Skeletal muscle satellite cell (primary cell): Measurements from ENCODE around the gene NEMF.
"Not testable (repeated sequence)": the region's sequence is repeated elsewhere in the genome, so short reads cannot be mapped to it uniquely, and the experiment has no call there.

Experiments
- H3K27me3 ChIP-seq: 2 replicates; pipeline ENCODE4 v1.7.0; 2013; ENCODE audit warnings: low read length; ENCODE audit not compliant: control insufficient read depth, insufficient read depth
- H3K36me3 ChIP-seq: 2 replicates; pipeline ENCODE4 v1.7.0; 2013; ENCODE audit warnings: mild to moderate bottlenecking, control low read depth, low read length; ENCODE audit not compliant: insufficient read depth
- H3K4me1 ChIP-seq: 2 replicates; pipeline ENCODE4 v1.7.0; 2013; ENCODE audit warnings: low read length; ENCODE audit not compliant: control insufficient read depth, insufficient read depth
- H3K4me2 ChIP-seq: 2 replicates; pipeline ENCODE4 v1.7.0; 2013; ENCODE audit warnings: mild to moderate bottlenecking, low read length
- H3K4me3 ChIP-seq: 2 replicates; pipeline ENCODE4 v1.7.0; 2013; ENCODE audit warnings: low read length
- H3K9ac ChIP-seq: 2 replicates; pipeline ENCODE4 v1.7.0; 2013; ENCODE audit warnings: mild to moderate bottlenecking, low read depth, low read length, moderate library complexity
- H3K9me3 ChIP-seq: replicated peaks from 2 replicates; pipeline ENCODE4 v1.7.0; 2013; ENCODE audit warnings: mild to moderate bottlenecking, control low read depth, low read length

Gene NEMF

GRCh38 chr14:49858383-49858782 is 5.8 kb upstream of the NEMF start:
- Histone ChIP-seq H3K4me2 (no peak overlapping the region), H3K4me1 (peaks cover 6% of the 10 kb centered on the region), H3K27me3 (no peaks in the 10 kb centered on the region), H3K36me3 (no peaks in the 10 kb centered on the region), H3K9ac (no peak overlapping the region), H3K4me3 (no peak overlapping the region), H3K9me3 (no peaks in the 10 kb centered on the region)

- H3K4me2 ChIP-seq, result no peak overlapping the region
- no peak overlapping the region for H3K4me3 ChIP-seq
- H3K27me3 ChIP-seq, result no peaks in the 10 kb centered on the region
- H3K4me1 ChIP-seq, result peaks cover 6% of the 10 kb centered on the region
- no peaks in the 10 kb centered on the region for H3K36me3 ChIP-seq
- H3K9ac ChIP-seq, result no peak overlapping the region
- H3K9me3 ChIP-seq, result no peaks in the 10 kb centered on the region
Measured at GRCh38 chr14:49857427-49858003, 4.9 kb upstream of the NEMF start.

GRCh38 chr14:49853572-49854375 is 1.2 kb upstream of the NEMF start:
- Histone ChIP-seq H3K9me3 (no peaks in the 10 kb centered on the region), H3K4me2 (peak overlapping the region; percentile 70), H3K4me3 (peak overlapping the region; percentile 46), H3K4me1 (peaks cover 10% of the 10 kb centered on the region), H3K27me3 (no peaks in the 10 kb centered on the region), H3K9ac (no peak overlapping the region), H3K36me3 (peaks cover 14% of the 10 kb centered on the region)

GRCh38 chr14:49853158-49853477 is 530 bp upstream of the NEMF start:
- Histone ChIP-seq H3K4me2 (peak overlapping the region; percentile 70), H3K27me3 (no peaks in the 10 kb centered on the region), H3K36me3 (peaks cover 16% of the 10 kb centered on the region), H3K9me3 (no peaks in the 10 kb centered on the region), H3K4me3 (peak overlapping the region; percentile 88), H3K9ac (peak overlapping the region; percentile 96), H3K4me1 (peaks cover 10% of the 10 kb centered on the region)

GRCh38 chr14:49851813-49852212 is 775 bp downstream of the NEMF start:
- H3K36me3 ChIP-seq, result peaks cover 19% of the 10 kb centered on the region
- H3K4me2 ChIP-seq, result peak overlapping the region; percentile 70
- H3K4me1 ChIP-seq, result peaks cover 10% of the 10 kb centered on the region
- no peaks in the 10 kb centered on the region for H3K27me3 ChIP-seq
- peak overlapping the region; percentile 96 for H3K9ac ChIP-seq
- peak overlapping the region; percentile 88 for H3K4me3 ChIP-seq
- H3K9me3 ChIP-seq, result no peaks in the 10 kb centered on the region

- Histone ChIP-seq H3K9me3 (no peaks in the 10 kb centered on the region), H3K4me2 (no peak overlapping the region), H3K36me3 (peaks cover 32% of the 10 kb centered on the region), H3K27me3 (no peaks in the 10 kb centered on the region), H3K4me1 (peaks cover 10% of the 10 kb centered on the region), H3K9ac (no peak overlapping the region), H3K4me3 (no peak overlapping the region)
Measured at GRCh38 chr14:49849213-49849847, 3.3 kb downstream of the NEMF start.

GRCh38 chr14:49828640-49829039 is 23.9 kb downstream of the NEMF start:
- H3K4me1 ChIP-seq, result no peaks in the 10 kb centered on the region
- no peaks in the 10 kb centered on the region for H3K9me3 ChIP-seq
- H3K36me3 ChIP-seq, result peaks cover 86% of the 10 kb centered on the region
- H3K4me3 ChIP-seq, result no peak overlapping the region
- H3K27me3 ChIP-seq, result no peaks in the 10 kb centered on the region
- H3K9ac ChIP-seq, result no peak overlapping the region
- H3K4me2 ChIP-seq, result no peak overlapping the region

- H3K4me2 ChIP-seq, result no peak overlapping the region
- no peak overlapping the region for H3K4me3 ChIP-seq
- peaks cover 60% of the 10 kb centered on the region for H3K36me3 ChIP-seq
Measured at GRCh38 chr14:49820176-49820575, 32.4 kb downstream of the NEMF start.

GRCh38 chr14:49816844-49817243 is 35.7 kb downstream of the NEMF start:
- Histone ChIP-seq H3K9ac (no peak overlapping the region), H3K4me1 (no peaks in the 10 kb centered on the region), H3K4me2 (no peak overlapping the region), H3K36me3 (peaks cover 71% of the 10 kb centered on the region), H3K27me3 (no peaks in the 10 kb centered on the region), H3K9me3 (no peaks in the 10 kb centered on the region), H3K4me3 (no peak overlapping the region)

More at GRCh38 chr14:49820176-49820575, 32.4 kb downstream of the NEMF start:
- Histone ChIP-seq H3K27me3 (no peaks in the 10 kb centered on the region), H3K4me1 (no peaks in the 10 kb centered on the region), H3K9ac (no peak overlapping the region), H3K9me3 (no peaks in the 10 kb centered on the region)

GRCh38 chr14:49816118-49816517 is 36.5 kb downstream of the NEMF start:
- not testable (repeated sequence) for H3K4me2 ChIP-seq, H3K27me3 ChIP-seq, H3K9ac ChIP-seq, H3K9me3 ChIP-seq, H3K4me1 ChIP-seq, H3K4me3 ChIP-seq
- peaks cover 78% of the 10 kb centered on the region for H3K36me3 ChIP-seq

GRCh38 chr14:49808780-49809179 is 43.8 kb downstream of the NEMF start:
- H3K36me3 ChIP-seq, result peaks cover 72% of the 10 kb centered on the region
- H3K4me2 ChIP-seq, result no peak overlapping the region
- no peak overlapping the region for H3K9ac ChIP-seq
- H3K4me1 ChIP-seq, result no peaks in the 10 kb centered on the region
- no peaks in the 10 kb centered on the region for H3K9me3 ChIP-seq
- no peaks in the 10 kb centered on the region for H3K27me3 ChIP-seq
- no peak overlapping the region for H3K4me3 ChIP-seq
